GM18873 (cell line): Measurements from ENCODE around the gene RHBDD1.
A peak's percentile ranks its signal among the peaks of the same experiment; 100 is the strongest.

Source experiments
- ATAC-seq: cut with Tn5 transposase; IDR thresholded peaks from one replicate; pipeline ENCODE4 v1.9.1; 2021; ENCODE audit warnings: mild to moderate bottlenecking, moderate library complexity, moderate number of reproducible peaks; ENCODE audit not compliant: unreplicated experiment, low FRiP score

RHBDD1 gene

GRCh38 chr2:226977775-226978190 is 141.9 kb downstream of the RHBDD1 start:
- ATAC-seq, result no peak

- ATAC-seq, result no peak
Measured at GRCh38 chr2:226978300-226978699, 142.4 kb downstream of the RHBDD1 start.

- no peak for ATAC-seq
Measured at GRCh38 chr2:226979004-226979403, 143.2 kb downstream of the RHBDD1 start.

GRCh38 chr2:226981791-226982326 is 146.0 kb downstream of the RHBDD1 start:
- ATAC-seq, result no peak

GRCh38 chr2:226983895-226984749 is 148.3 kb downstream of the RHBDD1 start:
- ATAC-seq, result no peak

GRCh38 chr2:226984750-226985582 is 149.1 kb downstream of the RHBDD1 start:
- ATAC-seq, result peak; percentile 98

GRCh38 chr2:226985583-226985946 is 149.7 kb downstream of the RHBDD1 start:
- no peak for ATAC-seq

- no peak for ATAC-seq
Measured at GRCh38 chr2:226991663-226992062, 155.8 kb downstream of the RHBDD1 start.

GRCh38 chr2:226993171-226993570 is 157.3 kb downstream of the RHBDD1 start:
- no peak for ATAC-seq

- ATAC-seq, result no peak
Measured at GRCh38 chr2:226994775-226995174, 158.9 kb downstream of the RHBDD1 start.

- no peak for ATAC-seq
Measured at GRCh38 chr2:226995625-226996041, 159.8 kb downstream of the RHBDD1 start.

GRCh38 chr2:226999661-227000060 is 163.8 kb downstream of the RHBDD1 start:
- ATAC-seq, result no peak

- ATAC-seq, result no peak
Measured at GRCh38 chr2:227000123-227000522, 164.3 kb downstream of the RHBDD1 start.

GRCh38 chr2:227004482-227004881 is 168.6 kb downstream of the RHBDD1 start:
- no peak for ATAC-seq

- no peak for ATAC-seq
Measured at GRCh38 chr2:227006189-227006897, 170.5 kb downstream of the RHBDD1 start.

GRCh38 chr2:227007148-227007547 is 171.3 kb downstream of the RHBDD1 start:
- ATAC-seq, result no peak

- ATAC-seq, result no peak
Measured at GRCh38 chr2:227007940-227008339, 172.1 kb downstream of the RHBDD1 start.

- ATAC-seq, result no peak
Measured at GRCh38 chr2:227010433-227010832, 174.6 kb downstream of the RHBDD1 start.

- no peak for ATAC-seq
Measured at GRCh38 chr2:227013330-227013729, 177.5 kb downstream of the RHBDD1 start.

GRCh38 chr2:227013881-227014280 is 178.0 kb downstream of the RHBDD1 start:
- ATAC-seq, result no peak

- no peak for ATAC-seq
Measured at GRCh38 chr2:227016894-227017293, 181.0 kb downstream of the RHBDD1 start.
